HG03432 (cell line): ENCODE data around the gene ATP13A2.

Experiments
- ATAC-seq: cut with Tn5 transposase; IDR thresholded peaks from one replicate; pipeline ENCODE4 v1.9.1; 2021; ENCODE audit warnings: mild to moderate bottlenecking, moderate library complexity; ENCODE audit not compliant: unreplicated experiment

Gene ATP13A2, protein sequence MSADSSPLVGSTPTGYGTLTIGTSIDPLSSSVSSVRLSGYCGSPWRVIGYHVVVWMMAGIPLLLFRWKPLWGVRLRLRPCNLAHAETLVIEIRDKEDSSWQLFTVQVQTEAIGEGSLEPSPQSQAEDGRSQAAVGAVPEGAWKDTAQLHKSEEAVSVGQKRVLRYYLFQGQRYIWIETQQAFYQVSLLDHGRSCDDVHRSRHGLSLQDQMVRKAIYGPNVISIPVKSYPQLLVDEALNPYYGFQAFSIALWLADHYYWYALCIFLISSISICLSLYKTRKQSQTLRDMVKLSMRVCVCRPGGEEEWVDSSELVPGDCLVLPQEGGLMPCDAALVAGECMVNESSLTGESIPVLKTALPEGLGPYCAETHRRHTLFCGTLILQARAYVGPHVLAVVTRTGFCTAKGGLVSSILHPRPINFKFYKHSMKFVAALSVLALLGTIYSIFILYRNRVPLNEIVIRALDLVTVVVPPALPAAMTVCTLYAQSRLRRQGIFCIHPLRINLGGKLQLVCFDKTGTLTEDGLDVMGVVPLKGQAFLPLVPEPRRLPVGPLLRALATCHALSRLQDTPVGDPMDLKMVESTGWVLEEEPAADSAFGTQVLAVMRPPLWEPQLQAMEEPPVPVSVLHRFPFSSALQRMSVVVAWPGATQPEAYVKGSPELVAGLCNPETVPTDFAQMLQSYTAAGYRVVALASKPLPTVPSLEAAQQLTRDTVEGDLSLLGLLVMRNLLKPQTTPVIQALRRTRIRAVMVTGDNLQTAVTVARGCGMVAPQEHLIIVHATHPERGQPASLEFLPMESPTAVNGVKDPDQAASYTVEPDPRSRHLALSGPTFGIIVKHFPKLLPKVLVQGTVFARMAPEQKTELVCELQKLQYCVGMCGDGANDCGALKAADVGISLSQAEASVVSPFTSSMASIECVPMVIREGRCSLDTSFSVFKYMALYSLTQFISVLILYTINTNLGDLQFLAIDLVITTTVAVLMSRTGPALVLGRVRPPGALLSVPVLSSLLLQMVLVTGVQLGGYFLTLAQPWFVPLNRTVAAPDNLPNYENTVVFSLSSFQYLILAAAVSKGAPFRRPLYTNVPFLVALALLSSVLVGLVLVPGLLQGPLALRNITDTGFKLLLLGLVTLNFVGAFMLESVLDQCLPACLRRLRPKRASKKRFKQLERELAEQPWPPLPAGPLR

GRCh38 chr1:17011439-17012307 is at the start of gene ATP13A2:
ATP13A2 (minus strand) TSS chr1:17011928; CDS start chr1:17011738, 190 bp downstream.
- peak; percentile 91 for ATAC-seq

- ATAC-seq = no peak
These were observed 49.8 kb upstream of the ATP13A2 start for GRCh38 chr1:17061486-17061885.

- ATAC-seq = peak; percentile 8
These were observed 48.6 kb upstream of the ATP13A2 start for GRCh38 chr1:17060306-17060749.

GRCh38 chr1:17059391-17060305 is 47.9 kb upstream of the ATP13A2 start:
- ATAC-seq = peak; percentile 67

GRCh38 chr1:17056551-17056950 is 44.8 kb upstream of the ATP13A2 start:
- ATAC-seq = no peak

DNA sequence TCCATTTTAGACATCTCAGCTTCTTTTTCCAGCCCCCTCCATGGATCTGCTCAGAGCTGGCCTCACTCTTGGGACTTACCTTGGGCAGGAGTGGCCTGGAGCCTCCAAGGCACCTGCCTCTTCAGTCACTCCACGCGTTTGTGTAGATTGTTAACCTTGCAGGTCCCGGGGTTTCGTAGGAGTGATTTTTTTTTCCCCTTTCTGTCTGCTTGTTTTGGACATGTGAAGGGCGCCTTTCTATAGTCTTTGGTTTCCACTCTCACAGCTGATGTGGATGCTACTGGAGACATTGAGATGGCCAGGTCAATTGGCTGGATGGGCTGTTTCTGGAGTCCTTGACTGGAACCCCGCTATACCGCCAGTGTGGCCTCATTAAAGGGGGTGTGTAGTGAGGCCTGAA is 44.1 kb upstream of the ATP13A2 start:
- no peak for ATAC-seq

GRCh38 chr1:17053685-17054410 is 42.1 kb upstream of the ATP13A2 start, which contains the start of gene SDHB:
SDHB (minus strand) TSS chr1:17054032; CDS start chr1:17054019, 13 bp downstream.
- peak; percentile 98 for ATAC-seq

DNA sequence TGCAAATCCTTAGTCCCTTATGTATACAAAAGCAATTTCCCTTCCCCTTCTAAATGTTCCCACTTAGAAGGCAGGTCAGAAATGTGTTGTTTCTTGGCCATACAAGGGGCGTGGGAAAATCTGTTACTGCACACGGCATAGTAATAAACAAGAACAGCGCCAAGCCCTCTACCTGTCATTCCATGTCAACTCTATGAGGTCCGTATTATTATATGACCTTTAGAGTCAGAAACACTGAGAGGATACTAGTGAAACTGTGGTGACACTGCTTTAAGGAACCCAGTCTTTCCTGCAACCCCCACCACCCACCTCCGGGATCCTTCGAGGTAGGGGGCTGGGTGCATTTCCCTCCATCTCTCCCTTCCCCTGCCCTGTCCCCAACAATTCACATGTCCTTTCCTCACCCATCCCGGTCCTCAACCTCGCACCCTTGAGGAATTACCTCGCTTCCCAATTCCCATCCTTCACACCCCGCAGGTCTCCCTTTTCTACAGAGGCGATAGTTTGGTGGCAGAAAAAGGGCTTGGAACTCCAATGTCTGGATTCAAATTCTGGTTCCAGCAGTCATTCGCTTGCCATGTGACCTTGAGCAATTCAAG is 41.5 kb upstream of the ATP13A2 start:
- ATAC-seq = no peak

GRCh38 chr1:17052641-17053040 is 40.9 kb upstream of the ATP13A2 start:
- ATAC-seq = no peak

- no peak for ATAC-seq
These were observed 40.3 kb upstream of the ATP13A2 start for GRCh38 chr1:17052038-17052437.

- no peak for ATAC-seq
These were observed 36.2 kb upstream of the ATP13A2 start for GRCh38 chr1:17047924-17048323.

DNA sequence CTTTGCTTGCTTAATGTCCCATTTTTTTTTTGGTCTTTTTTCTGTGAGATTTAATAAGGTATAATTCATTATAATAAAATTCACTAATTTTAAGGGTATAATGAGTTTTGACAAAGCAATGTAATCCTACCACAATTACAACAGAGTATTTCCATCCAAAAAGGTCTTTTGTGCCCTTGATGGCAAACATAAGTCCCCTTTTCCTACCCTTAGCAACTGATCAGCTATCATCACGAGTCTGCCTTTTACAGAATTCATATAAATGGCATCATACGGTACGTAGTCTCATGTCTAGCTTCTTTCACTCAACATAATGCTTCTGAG is 34.6 kb upstream of the ATP13A2 start:
- ATAC-seq = no peak

DNA sequence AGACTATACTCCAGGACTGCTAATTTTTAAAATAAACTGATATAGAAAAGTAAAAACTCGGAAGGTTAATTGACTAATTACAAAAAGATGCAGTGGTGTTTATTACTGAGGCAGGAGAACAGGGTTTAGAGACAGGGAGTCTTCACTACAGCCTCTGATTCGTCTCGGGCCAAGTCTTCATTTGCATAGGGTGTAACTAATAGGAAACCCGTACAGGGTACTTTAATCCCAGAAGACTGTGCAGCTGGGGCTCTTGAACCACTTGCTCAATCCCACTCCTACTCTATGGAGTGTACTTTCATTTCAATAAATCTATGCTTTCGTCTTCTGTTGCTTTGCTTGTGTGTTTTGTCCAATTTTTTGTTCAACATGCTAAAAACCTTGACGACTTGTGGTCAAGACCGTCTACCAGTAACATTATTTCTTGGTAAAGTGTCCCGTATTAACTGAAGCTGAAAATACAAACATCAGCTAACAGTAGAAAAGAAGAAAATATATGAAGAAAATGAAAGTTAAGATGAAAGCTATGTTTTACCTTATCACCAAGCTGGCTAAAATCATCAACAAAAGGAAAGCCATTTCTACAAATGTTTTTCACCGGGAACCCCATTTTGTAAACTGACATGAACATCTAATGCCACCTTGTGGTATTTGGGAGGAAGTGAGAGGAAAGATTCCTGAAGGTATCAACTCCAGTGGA is 34.1 kb upstream of the ATP13A2 start:
- ATAC-seq = no peak

GRCh38 chr1:17045150-17045549 is 33.4 kb upstream of the ATP13A2 start:
- ATAC-seq = no peak

- ATAC-seq = no peak
These were observed 31.9 kb upstream of the ATP13A2 start for GRCh38 chr1:17043676-17044075.

DNA sequence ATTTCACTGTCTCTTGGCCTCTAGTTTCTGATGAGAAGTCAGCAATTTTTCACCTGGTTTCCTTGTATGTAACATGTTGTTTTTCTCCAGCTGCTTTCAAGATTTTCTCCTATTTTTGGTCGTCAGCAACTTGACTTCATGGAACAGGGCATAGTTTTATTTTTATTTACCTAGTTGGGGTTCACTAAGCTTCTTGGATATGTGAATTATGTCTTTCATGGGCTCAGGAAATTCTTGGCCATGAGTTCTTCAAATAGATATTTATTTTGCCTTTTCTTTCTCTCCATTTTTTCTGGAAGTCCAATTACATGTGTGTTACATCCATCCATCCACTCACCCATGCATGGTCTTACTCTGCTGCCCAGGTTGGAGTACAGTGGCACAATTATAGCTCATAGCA is 28.4 kb upstream of the ATP13A2 start:
- no peak for ATAC-seq

- ATAC-seq = no peak
These were observed 27.8 kb upstream of the ATP13A2 start for GRCh38 chr1:17039522-17039921.

- ATAC-seq = no peak
These were observed 21.8 kb upstream of the ATP13A2 start for GRCh38 chr1:17033481-17033880.
